ENCODE results near the gene ZBTB39. TPM values are rescaled to one million over a fixed set of nuclear protein-coding genes. Genes with fewer than 3 reads are reported as not detected.

Gene ZBTB39
- total RNA-seq, 1 experiment from 2014 or later = 31.2 TPM

DNA sequence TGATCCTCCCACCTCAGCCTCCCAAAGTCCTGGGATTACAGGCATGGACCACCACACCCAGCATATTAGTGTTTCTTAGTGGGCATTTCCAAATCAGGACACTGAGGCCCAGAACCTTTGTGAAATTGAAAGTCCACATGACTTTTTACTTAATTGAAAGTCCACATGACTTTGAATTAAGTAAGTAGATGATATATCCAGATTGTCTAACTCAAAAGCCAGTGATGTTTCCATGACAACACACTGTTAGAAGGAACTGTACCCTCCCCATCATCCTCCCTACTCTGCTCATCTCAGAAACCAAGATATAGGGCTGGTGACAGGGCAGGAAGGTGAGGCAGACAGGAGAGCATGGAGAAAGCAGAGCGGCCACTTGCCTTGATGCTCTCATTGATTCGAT, 36.3 kb upstream of the ZBTB39 start:
- Histone ChIP-seq H3K18ac (ENCODE audit: insufficient read length, low read depth, low read length) (no peak overlapping the region), H4K20me1 (ENCODE audit: control insufficient read depth, insufficient read depth, insufficient read length) (no peaks in the 10 kb centered on the region), H4K5ac (ENCODE audit: insufficient read length, low read depth, low read length) (no peak overlapping the region), H2BK5ac (ENCODE audit: insufficient read length, low read length) (no peak overlapping the region), H2BK12ac (ENCODE audit: insufficient read length, low read depth, low read length) (no peak overlapping the region), H3K4me1 (ENCODE audit: insufficient read depth, low read length) (no peaks in the 10 kb centered on the region), H3K79me2 (ENCODE audit: insufficient read depth, low read length) (no peaks in the 10 kb centered on the region), H3K23ac (ENCODE audit: insufficient read length, low read depth, low read length) (no peak overlapping the region), H2AFZ (ENCODE audit: low read length) (no peak overlapping the region), H3K9ac (ENCODE audit: extremely low read depth, insufficient read length, low read length) (no peak overlapping the region), H3K56ac (ENCODE audit: insufficient read length, low read depth, low read length) (no peak overlapping the region), H4K8ac (replicated peaks; ENCODE audit: insufficient read length, low read depth, low read length) (no peak overlapping the region), H3K27me3 (ENCODE audit: insufficient read depth, low read length) (no peaks in the 10 kb centered on the region), H3K4me2 (ENCODE audit: insufficient read depth, insufficient read length, low read length) (no peak overlapping the region), H4K91ac (ENCODE audit: insufficient read length, low read depth, low read length) (no peak overlapping the region), H3K27ac (ENCODE audit: insufficient read length, low read depth, low read length) (no peak overlapping the region), H2BK120ac (ENCODE audit: low read depth, low read length, poor library complexity, severe bottlenecking) (no peak overlapping the region), H2BK20ac (ENCODE audit: low read depth, low read length, poor library complexity, severe bottlenecking) (no peak overlapping the region), H2AK5ac (ENCODE audit: insufficient read length, low read length) (no peak overlapping the region), H2BK15ac (ENCODE audit: low read depth, low read length) (no peak overlapping the region), H3T11ph (ENCODE audit: low read length) (no peak overlapping the region), H3K14ac (ENCODE audit: insufficient read depth, low read length) (no peak overlapping the region), H3K79me1 (ENCODE audit: insufficient read depth, low read depth, low read length, poor library complexity, severe bottlenecking) (no peaks in the 10 kb centered on the region), H3K9me3 (ENCODE audit: control insufficient read depth, low read depth, low read length) (no peaks in the 10 kb centered on the region), H3K23me2 (ENCODE audit: insufficient read length, low read depth, low read length, poor library complexity, severe bottlenecking) (no peaks in the 10 kb centered on the region), H3K4ac (ENCODE audit: low read depth, low read length) (no peak overlapping the region)
- no peak for DNase-seq
- Mint-ChIP-seq H3K27ac (no peak overlapping the region), H3K9me3 (no peaks in the 10 kb centered on the region), H3K27me3 (ENCODE audit: low read depth) (peaks cover 10% of the 10 kb centered on the region), H3K4me1 (peaks cover 3 to 5% of the 10 kb centered on the region in 2 experiments), H3K36me3 (ENCODE audit: insufficient read depth in 1 of 3, low read depth in 3 of 3) (no peaks in the 10 kb centered on the region; a peak in 1 of 7 replicates), H3K4me3 (no peak overlapping the region)
- WGBS (ENCODE audit: extremely low coverage, insufficient read length, low lambda C conversion rate) = no CpG with 5 or more reads among the region's 2 CpGs
- TF ChIP-seq, protein P1, sequence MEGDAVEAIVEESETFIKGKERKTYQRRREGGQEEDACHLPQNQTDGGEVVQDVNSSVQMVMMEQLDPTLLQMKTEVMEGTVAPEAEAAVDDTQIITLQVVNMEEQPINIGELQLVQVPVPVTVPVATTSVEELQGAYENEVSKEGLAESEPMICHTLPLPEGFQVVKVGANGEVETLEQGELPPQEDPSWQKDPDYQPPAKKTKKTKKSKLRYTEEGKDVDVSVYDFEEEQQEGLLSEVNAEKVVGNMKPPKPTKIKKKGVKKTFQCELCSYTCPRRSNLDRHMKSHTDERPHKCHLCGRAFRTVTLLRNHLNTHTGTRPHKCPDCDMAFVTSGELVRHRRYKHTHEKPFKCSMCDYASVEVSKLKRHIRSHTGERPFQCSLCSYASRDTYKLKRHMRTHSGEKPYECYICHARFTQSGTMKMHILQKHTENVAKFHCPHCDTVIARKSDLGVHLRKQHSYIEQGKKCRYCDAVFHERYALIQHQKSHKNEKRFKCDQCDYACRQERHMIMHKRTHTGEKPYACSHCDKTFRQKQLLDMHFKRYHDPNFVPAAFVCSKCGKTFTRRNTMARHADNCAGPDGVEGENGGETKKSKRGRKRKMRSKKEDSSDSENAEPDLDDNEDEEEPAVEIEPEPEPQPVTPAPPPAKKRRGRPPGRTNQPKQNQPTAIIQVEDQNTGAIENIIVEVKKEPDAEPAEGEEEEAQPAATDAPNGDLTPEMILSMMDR (conservative IDR thresholded peaks at IDR 0.05) = no peak
